GM12878 (cell line): ENCODE data around the gene COX10. TPM values are rescaled to one million over a fixed set of nuclear protein-coding genes. Genes with fewer than 3 reads are reported as not detected.
A peak's percentile ranks its signal among the peaks of the same experiment; 100 is the strongest.

ENCODE experiments used
- CEBPB ChIP-seq, 2 experiments: fragments of 150-350 bp in 1 of 2; IDR thresholded peaks; 2 replicates each; pipeline ENCODE4 v1.6.1; 2012 to 2014; ENCODE audit warnings: low read depth in 2 of 2, low read length in 2 of 2, borderline replicate concordance in 1 of 2, inconsistent platforms in 1 of 2
- CHD1 ChIP-seq: IDR thresholded peaks from 2 replicates; pipeline ENCODE4 v1.6.1; 2012; ENCODE audit warnings: low read depth, low read length, improper control_type of control experiment
- CHD4 ChIP-seq: fragments of 200-600 bp; sonication (generic); IDR thresholded peaks from 2 replicates; pipeline ENCODE4 v1.6.1; 2016; ENCODE audit warnings: mild to moderate bottlenecking
- ETV6 ChIP-seq, 2 experiments: fragments of 450-650 bp in 1 of 2; IDR thresholded peaks in 1 of 2; conservative IDR thresholded peaks in 1 of 2; 2 replicates each; pipeline ENCODE4 v1.6.1; 2014; ENCODE audit warnings: antibody characterized with exemption in 1 of 2, borderline replicate concordance in 1 of 2, low read depth in 1 of 2, mild to moderate bottlenecking in 1 of 2, moderate library complexity in 1 of 2
- EZH2 ChIP-seq: IDR thresholded peaks from 2 replicates; pipeline ENCODE4 v1.6.1; 2012; ENCODE audit warnings: low read depth, mild to moderate bottlenecking, control low read depth, inconsistent platforms, low read length, borderline replicate concordance; ENCODE audit not compliant: control insufficient read depth
- HDAC6 ChIP-seq: fragments of 200-600 bp; sonication (generic); IDR thresholded peaks from one replicate; pipeline ENCODE4 v1.8.0; 2017; ENCODE audit warnings: antibody characterized with exemption; ENCODE audit not compliant: unreplicated experiment
- IRF4 ChIP-seq: IDR thresholded peaks from 2 replicates; pipeline ENCODE4 v1.6.1; 2011; ENCODE audit warnings: low read depth, low read length
- MTA2 ChIP-seq: fragments of 450-650 bp; IDR thresholded peaks from 2 replicates; pipeline ENCODE4 v1.6.1; 2016; ENCODE audit warnings: low read depth, mild to moderate bottlenecking, moderate library complexity
- NFXL1 ChIP-seq: fragments of 450-650 bp; IDR thresholded peaks from 2 replicates; pipeline ENCODE4 v1.6.1; 2017; ENCODE audit warnings: antibody characterized with exemption, mild to moderate bottlenecking, borderline replicate concordance
- NFYA ChIP-seq: IDR thresholded peaks from 2 replicates; pipeline ENCODE4 v1.6.1; 2011; ENCODE audit warnings: low read depth, mild to moderate bottlenecking, low read length, improper control_type of control experiment, borderline replicate concordance
- PML ChIP-seq: IDR thresholded peaks from 2 replicates; pipeline ENCODE4 v1.6.1; 2012; ENCODE audit warnings: low read length, inconsistent platforms
- POLR2AphosphoS5 ChIP-seq: IDR thresholded peaks from 2 replicates; pipeline ENCODE4 v1.6.1; 2011; ENCODE audit warnings: mild to moderate bottlenecking, low read length, inconsistent platforms
- POU2F2 ChIP-seq: IDR thresholded peaks from 3 replicates; pipeline ENCODE4 v1.6.1; 2011; ENCODE audit warnings: low read depth, mild to moderate bottlenecking, low read length, borderline replicate concordance
- RB1 ChIP-seq: fragments of 450-650 bp; formaldehyde crosslinking; IDR thresholded peaks from 2 replicates; pipeline ENCODE4 v1.6.1; 2017; ENCODE audit warnings: mild to moderate bottlenecking, borderline replicate concordance
- RBBP5 ChIP-seq: fragments of 200-600 bp; sonication (generic); conservative IDR thresholded peaks from 2 replicates; pipeline ENCODE4 v1.6.1; 2016
- RCOR1 ChIP-seq: conservative IDR thresholded peaks from 2 replicates; pipeline ENCODE4 v1.6.1; 2012; ENCODE audit warnings: low read depth, low read length, improper control_type of control experiment
- RELA ChIP-seq: fragments of 450-650 bp; IDR thresholded peaks from 2 replicates; pipeline ENCODE4 v1.8.0; 2014; ENCODE audit warnings: borderline replicate concordance; ENCODE audit not compliant: partially characterized antibody
- SMAD1 ChIP-seq: fragments of 450-650 bp; IDR thresholded peaks from 2 replicates; pipeline ENCODE4 v1.6.1; 2018; ENCODE audit warnings: mild to moderate bottlenecking, low read depth; ENCODE audit not compliant: partially characterized antibody
- SMAD5 ChIP-seq: IDR thresholded peaks from 2 replicates; pipeline ENCODE4 v1.6.1; 2016; ENCODE audit warnings: antibody characterized with exemption, low read depth
- SMC3 ChIP-seq: IDR thresholded peaks from 2 replicates; pipeline ENCODE4 v1.6.1; 2011; ENCODE audit warnings: low read length, improper control_type of control experiment, borderline replicate concordance
- ZBED1 ChIP-seq: IDR thresholded peaks from 2 replicates; pipeline ENCODE4 v1.6.1; 2016; ENCODE audit warnings: borderline replicate concordance
- ZNF622 ChIP-seq: fragments of 450-650 bp; IDR thresholded peaks from 2 replicates; pipeline ENCODE4 v1.6.1; 2017; ENCODE audit warnings: mild to moderate bottlenecking, inconsistent platforms
- ZZZ3 ChIP-seq: IDR thresholded peaks from 2 replicates; pipeline ENCODE4 v1.6.1; 2011; ENCODE audit warnings: low read depth; ENCODE audit not compliant: control insufficient read depth, insufficient read length
- polyA plus RNA-seq, 11 experiments: library from polyadenylated mRNA; depleted of rRNA in 4 of 11; unstranded in 6 of 11; stranded (reverse) in 5 of 11; fragments of >200 nt; fragmentation: Nextera tagmentation in 4 of 11; fragmentation: Illumina TruSeq in 1 of 11; extraction: Ambion mirVana in 4 of 11; extraction: Trizol in 1 of 11; gene quantifications; 1 replicate in 1 of 11; 2 replicates in 10 of 11; pipeline versions ENCODE4 v1.2.1 to v1.2.3, GENCODE V29; 2011 to 2016; ENCODE audit warnings: inconsistent platforms in 2 of 11, missing spikeins in 2 of 11, low read depth in 1 of 11
- total RNA-seq, 4 experiments: library from RNA; depleted of rRNA in 3 of 4; stranded (reverse); fragments of >200 nt in 3 of 4; fragmentation: Illumina TruSeq in 1 of 4; extraction: Trizol in 1 of 4; gene quantifications; 2 replicates each; pipeline versions ENCODE4 v1.2.1 to v1.2.3, GENCODE V29; 2013 to 2021
- TF ChIP-seq, protein P1 (sequence below): fragments of 450-650 bp; IDR thresholded peaks from 2 replicates; pipeline ENCODE4 v1.6.1; 2016; ENCODE audit warnings: mild to moderate bottlenecking, moderate library complexity, borderline replicate concordance
- TF ChIP-seq, protein P2 (sequence below): IDR thresholded peaks from 2 replicates; pipeline ENCODE4 v1.6.1; 2011; ENCODE audit warnings: low read depth, low read length, improper control_type of control experiment, borderline replicate concordance
- TF ChIP-seq, protein P3 (sequence below): fragments of 450-650 bp; IDR thresholded peaks from 2 replicates; pipeline ENCODE4 v1.6.1; 2017; ENCODE audit warnings: borderline replicate concordance

The COX10 gene
- total and polyA plus RNA-seq, 10 of the 15 experiments (the other 5 are each of a cell fraction or from before 2014, with no cell fraction given) = 9.6 to 29.4 (median 21.3) TPM

DNA sequence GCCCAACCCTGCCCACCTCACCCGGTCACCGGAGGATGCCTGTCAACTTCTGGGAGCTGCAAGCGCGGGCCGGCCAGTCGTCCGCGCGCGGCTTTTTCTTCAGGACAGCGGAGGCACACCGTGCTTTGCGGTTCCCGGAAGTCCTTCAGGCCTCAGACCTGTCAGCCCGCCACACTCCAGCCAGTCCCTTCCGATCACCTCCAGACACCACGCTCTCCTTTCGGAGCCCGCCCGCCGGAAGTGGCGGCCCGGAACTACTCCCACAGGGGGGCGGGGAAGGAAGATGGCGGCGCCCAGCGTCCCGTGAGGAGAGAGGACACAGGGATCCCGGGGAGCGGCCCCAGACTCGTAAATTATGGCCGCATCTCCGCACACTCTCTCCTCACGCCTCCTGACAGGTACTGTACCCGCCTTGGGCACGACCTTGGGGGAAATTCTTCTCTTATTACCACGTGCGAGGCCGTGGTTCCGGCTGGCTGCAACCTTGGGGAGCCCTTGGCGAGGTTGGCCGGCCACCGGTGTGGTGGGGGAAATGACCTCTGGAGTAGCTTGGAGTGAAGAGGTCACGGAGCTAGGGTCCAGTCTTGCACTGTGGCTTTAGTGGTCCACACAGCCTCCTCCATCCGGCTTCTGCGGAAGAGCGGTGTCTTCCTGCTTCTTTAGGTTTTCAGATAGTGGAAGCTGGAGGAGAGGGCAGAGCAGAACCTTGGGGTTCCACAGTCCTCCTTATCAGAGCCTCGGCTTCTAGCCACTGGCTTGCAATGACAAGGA, at the start of gene COX10 (continued):
- TF ChIP-seq, protein P1, sequence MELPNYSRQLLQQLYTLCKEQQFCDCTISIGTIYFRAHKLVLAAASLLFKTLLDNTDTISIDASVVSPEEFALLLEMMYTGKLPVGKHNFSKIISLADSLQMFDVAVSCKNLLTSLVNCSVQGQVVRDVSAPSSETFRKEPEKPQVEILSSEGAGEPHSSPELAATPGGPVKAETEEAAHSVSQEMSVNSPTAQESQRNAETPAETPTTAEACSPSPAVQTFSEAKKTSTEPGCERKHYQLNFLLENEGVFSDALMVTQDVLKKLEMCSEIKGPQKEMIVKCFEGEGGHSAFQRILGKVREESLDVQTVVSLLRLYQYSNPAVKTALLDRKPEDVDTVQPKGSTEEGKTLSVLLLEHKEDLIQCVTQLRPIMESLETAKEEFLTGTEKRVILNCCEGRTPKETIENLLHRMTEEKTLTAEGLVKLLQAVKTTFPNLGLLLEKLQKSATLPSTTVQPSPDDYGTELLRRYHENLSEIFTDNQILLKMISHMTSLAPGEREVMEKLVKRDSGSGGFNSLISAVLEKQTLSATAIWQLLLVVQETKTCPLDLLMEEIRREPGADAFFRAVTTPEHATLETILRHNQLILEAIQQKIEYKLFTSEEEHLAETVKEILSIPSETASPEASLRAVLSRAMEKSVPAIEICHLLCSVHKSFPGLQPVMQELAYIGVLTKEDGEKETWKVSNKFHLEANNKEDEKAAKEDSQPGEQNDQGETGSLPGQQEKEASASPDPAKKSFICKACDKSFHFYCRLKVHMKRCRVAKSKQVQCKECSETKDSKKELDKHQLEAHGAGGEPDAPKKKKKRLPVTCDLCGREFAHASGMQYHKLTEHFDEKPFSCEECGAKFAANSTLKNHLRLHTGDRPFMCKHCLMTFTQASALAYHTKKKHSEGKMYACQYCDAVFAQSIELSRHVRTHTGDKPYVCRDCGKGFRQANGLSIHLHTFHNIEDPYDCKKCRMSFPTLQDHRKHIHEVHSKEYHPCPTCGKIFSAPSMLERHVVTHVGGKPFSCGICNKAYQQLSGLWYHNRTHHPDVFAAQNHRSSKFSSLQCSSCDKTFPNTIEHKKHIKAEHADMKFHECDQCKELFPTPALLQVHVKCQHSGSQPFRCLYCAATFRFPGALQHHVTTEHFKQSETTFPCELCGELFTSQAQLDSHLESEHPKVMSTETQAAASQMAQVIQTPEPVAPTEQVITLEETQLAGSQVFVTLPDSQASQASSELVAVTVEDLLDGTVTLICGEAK = peak; percentile 94
- TF ChIP-seq RB1 (no peak), SMAD5 (peak; percentile 69), ZNF622 (no peak), RCOR1 (0 out of 2 replicates have a peak, but pooled peaks have one; percentile 38), PML (peak; percentile 89), ZZZ3 (no peak), MTA2 (no peak), HDAC6 (no peak), EZH2 (no peak), POU2F2 (peak; percentile 75; the same call in 2 of the 3 replicates), CHD4 (no peak), IRF4 (no peak), SMC3 (no peak), SMAD1 (no peak), RELA (no peak), ZBED1 (no peak), POLR2AphosphoS5 (peak; percentile 89), ETV6 (conservative IDR thresholded peaks at IDR 0.05 in 1 of 2, IDR thresholded peaks at IDR 0.05 in 1 of 2; ENCODE audit: borderline replicate concordance in 1 of 2, low read depth in 1 of 2) (no peak), CEBPB (IDR thresholded peaks at IDR 0.05; ENCODE audit: borderline replicate concordance in 1 of 2, low read depth in 2 of 2, low read length in 2 of 2) (no peak), CHD1 (no peak), NFXL1 (no peak), NFYA (no peak), RBBP5 (no peak)
- TF ChIP-seq, protein P2, sequence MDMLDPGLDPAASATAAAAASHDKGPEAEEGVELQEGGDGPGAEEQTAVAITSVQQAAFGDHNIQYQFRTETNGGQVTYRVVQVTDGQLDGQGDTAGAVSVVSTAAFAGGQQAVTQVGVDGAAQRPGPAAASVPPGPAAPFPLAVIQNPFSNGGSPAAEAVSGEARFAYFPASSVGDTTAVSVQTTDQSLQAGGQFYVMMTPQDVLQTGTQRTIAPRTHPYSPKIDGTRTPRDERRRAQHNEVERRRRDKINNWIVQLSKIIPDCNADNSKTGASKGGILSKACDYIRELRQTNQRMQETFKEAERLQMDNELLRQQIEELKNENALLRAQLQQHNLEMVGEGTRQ = no peak
- TF ChIP-seq, protein P3, sequence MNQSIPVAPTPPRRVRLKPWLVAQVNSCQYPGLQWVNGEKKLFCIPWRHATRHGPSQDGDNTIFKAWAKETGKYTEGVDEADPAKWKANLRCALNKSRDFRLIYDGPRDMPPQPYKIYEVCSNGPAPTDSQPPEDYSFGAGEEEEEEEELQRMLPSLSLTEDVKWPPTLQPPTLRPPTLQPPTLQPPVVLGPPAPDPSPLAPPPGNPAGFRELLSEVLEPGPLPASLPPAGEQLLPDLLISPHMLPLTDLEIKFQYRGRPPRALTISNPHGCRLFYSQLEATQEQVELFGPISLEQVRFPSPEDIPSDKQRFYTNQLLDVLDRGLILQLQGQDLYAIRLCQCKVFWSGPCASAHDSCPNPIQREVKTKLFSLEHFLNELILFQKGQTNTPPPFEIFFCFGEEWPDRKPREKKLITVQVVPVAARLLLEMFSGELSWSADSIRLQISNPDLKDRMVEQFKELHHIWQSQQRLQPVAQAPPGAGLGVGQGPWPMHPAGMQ = no peak
